Measurements from ENCODE around the gene TMEM178B.

Gene TMEM178B

GRCh38 chr7:141501451-141501850, 427.6 kb downstream of the TMEM178B start:
- DNase-seq (ENCODE audit: low read depth) = no peak
- H3K4me3 ChIP-seq (ENCODE audit: control insufficient read depth, low read depth, low read length) = no peak overlapping the region
- TF ChIP-seq CTCF (conservative IDR thresholded peaks at IDR 0.05; ENCODE audit: control insufficient read depth, insufficient read depth, low read depth, low read length) = no peak

- no peak for TF ChIP-seq CTCF (conservative IDR thresholded peaks at IDR 0.05; ENCODE audit: control insufficient read depth, insufficient read depth, low read depth, low read length)
- H3K4me3 ChIP-seq (ENCODE audit: control insufficient read depth, low read depth, low read length) = no peak overlapping the region
- DNase-seq (ENCODE audit: low read depth) = no peak
These were observed 437.4 kb downstream of the TMEM178B start for GRCh38 chr7:141511316-141511675.

- no peak for TF ChIP-seq CTCF (conservative IDR thresholded peaks at IDR 0.05; ENCODE audit: control insufficient read depth, insufficient read depth, low read depth, low read length)
- no peak overlapping the region for H3K4me3 ChIP-seq (ENCODE audit: control insufficient read depth, low read depth, low read length)
- DNase-seq (ENCODE audit: low read depth) = no peak
These were observed 438.0 kb downstream of the TMEM178B start for GRCh38 chr7:141511676-141512396.

GRCh38 chr7:141512597-141512996, 438.7 kb downstream of the TMEM178B start:
- no peak overlapping the region for H3K4me3 ChIP-seq (ENCODE audit: control insufficient read depth, low read depth, low read length)
- DNase-seq (ENCODE audit: low read depth) = no peak
- TF ChIP-seq CTCF (conservative IDR thresholded peaks at IDR 0.05; ENCODE audit: control insufficient read depth, insufficient read depth, low read depth, low read length) = no peak

GRCh38 chr7:141513720-141514119, 439.9 kb downstream of the TMEM178B start:
- TF ChIP-seq CTCF (conservative IDR thresholded peaks at IDR 0.05; ENCODE audit: control insufficient read depth, insufficient read depth, low read depth, low read length) = no peak
- DNase-seq (ENCODE audit: low read depth) = no peak

GRCh38 chr7:141515941-141516340, 442.1 kb downstream of the TMEM178B start:
- no peak for TF ChIP-seq CTCF (conservative IDR thresholded peaks at IDR 0.05; ENCODE audit: control insufficient read depth, insufficient read depth, low read depth, low read length)
- no peak for DNase-seq (ENCODE audit: low read depth)

More at GRCh38 chr7:141513720-141514119, 439.9 kb downstream of the TMEM178B start:
- H3K4me3 ChIP-seq (ENCODE audit: control insufficient read depth, low read depth, low read length) = no peak overlapping the region

More at GRCh38 chr7:141515941-141516340, 442.1 kb downstream of the TMEM178B start:
- H3K4me3 ChIP-seq (ENCODE audit: control insufficient read depth, low read depth, low read length) = no peak overlapping the region
